SU-DHL-6 (cell line): Measurements from ENCODE around the gene RGL4.

Experiments
- EZH2phosphoT487 ChIP-seq: fragments of 200-600 bp; sonication (generic), shearing (Covaris generic); conservative IDR thresholded peaks from 2 replicates; pipeline ENCODE4 v1.6.1; 2018; ENCODE audit warnings: mild to moderate bottlenecking, antibody characterized with exemption, low read length, moderate library complexity, mixed read lengths
- TF ChIP-seq, protein P1 (sequence below): fragments of 200-600 bp; sonication (generic); IDR thresholded peaks from one replicate; pipeline ENCODE4 v1.5.1; 2017; ENCODE audit warnings: antibody characterized with exemption, mild to moderate bottlenecking, low read length, moderate library complexity; ENCODE audit not compliant: insufficient read depth, poor library complexity, severe bottlenecking

- TF ChIP-seq, protein P1, sequence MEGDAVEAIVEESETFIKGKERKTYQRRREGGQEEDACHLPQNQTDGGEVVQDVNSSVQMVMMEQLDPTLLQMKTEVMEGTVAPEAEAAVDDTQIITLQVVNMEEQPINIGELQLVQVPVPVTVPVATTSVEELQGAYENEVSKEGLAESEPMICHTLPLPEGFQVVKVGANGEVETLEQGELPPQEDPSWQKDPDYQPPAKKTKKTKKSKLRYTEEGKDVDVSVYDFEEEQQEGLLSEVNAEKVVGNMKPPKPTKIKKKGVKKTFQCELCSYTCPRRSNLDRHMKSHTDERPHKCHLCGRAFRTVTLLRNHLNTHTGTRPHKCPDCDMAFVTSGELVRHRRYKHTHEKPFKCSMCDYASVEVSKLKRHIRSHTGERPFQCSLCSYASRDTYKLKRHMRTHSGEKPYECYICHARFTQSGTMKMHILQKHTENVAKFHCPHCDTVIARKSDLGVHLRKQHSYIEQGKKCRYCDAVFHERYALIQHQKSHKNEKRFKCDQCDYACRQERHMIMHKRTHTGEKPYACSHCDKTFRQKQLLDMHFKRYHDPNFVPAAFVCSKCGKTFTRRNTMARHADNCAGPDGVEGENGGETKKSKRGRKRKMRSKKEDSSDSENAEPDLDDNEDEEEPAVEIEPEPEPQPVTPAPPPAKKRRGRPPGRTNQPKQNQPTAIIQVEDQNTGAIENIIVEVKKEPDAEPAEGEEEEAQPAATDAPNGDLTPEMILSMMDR: no peak
- no peak for TF ChIP-seq EZH2phosphoT487
Observed at GRCh38 chr22:23673826-23674690, 16.8 kb upstream of the RGL4 start.
